RWPE1 (cell line): Measurements from ENCODE around the gene NXNL1.
"Not testable (repeated sequence)": the region's sequence is repeated elsewhere in the genome, so short reads cannot be mapped to it uniquely, and the experiment has no call there.

ENCODE experiments used
- CTCF ChIA-PET: fragments of 350-600 bp; sonication (Branson Sonifier 250); formaldehyde crosslinking; extraction: SDS; loops from one replicate; lab custom pipeline; 2021; lab: Yijun Ruan, JAX
- POLR2A ChIA-PET: fragments of 400-600 bp; formaldehyde crosslinking; extraction: SDS; loops from one replicate; lab custom pipeline; 2020; ENCODE audit warnings: antibody characterized with exemption; ENCODE audit not compliant: low non-redundant PET; lab: Yijun Ruan, JAX
- DNase-seq: peaks from one replicate; pipeline ENCODE4 v3.0.0; 2012; ENCODE audit warnings: low spot score
- H3K27ac ChIP-seq: fragments of 450-650 bp; 2 replicates; pipeline ENCODE4 v1.5.1; 2017
- TF ChIP-seq, protein P1 (sequence below): fragments of 450-650 bp; conservative IDR thresholded peaks from 2 replicates; pipeline ENCODE4 v1.5.1; 2017; ENCODE audit warnings: low read depth, mild to moderate bottlenecking

The NXNL1 gene

DNA sequence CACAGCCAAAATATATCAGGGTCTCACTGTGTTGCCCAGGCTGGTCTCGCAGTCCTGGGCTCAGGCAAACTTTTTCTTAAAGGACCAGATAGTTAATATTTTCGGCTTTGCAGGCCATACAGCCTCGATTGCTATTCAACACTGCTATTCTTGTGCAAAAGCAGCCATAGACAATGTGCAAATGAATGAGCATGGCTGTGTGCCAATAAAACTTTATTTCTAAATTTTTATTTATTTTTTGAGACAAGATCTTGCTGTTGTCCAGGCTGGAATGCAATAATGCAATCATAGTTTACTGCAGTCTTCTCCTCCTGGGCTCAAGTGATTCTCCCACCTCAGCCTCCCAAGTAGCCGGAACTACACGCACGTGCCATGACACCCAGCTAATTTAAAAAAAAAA is 42.5 kb upstream of the NXNL1 start:
- ChIA-PET POLR2A (no interaction called here), CTCF (interaction anchor here (0.6 kb wide), 1 partner anchor 62 kb away, joined by 3 read pairs; no protein-coding TSS in a partner anchor)
- TF ChIP-seq, protein P1, sequence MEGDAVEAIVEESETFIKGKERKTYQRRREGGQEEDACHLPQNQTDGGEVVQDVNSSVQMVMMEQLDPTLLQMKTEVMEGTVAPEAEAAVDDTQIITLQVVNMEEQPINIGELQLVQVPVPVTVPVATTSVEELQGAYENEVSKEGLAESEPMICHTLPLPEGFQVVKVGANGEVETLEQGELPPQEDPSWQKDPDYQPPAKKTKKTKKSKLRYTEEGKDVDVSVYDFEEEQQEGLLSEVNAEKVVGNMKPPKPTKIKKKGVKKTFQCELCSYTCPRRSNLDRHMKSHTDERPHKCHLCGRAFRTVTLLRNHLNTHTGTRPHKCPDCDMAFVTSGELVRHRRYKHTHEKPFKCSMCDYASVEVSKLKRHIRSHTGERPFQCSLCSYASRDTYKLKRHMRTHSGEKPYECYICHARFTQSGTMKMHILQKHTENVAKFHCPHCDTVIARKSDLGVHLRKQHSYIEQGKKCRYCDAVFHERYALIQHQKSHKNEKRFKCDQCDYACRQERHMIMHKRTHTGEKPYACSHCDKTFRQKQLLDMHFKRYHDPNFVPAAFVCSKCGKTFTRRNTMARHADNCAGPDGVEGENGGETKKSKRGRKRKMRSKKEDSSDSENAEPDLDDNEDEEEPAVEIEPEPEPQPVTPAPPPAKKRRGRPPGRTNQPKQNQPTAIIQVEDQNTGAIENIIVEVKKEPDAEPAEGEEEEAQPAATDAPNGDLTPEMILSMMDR, result no peak
- peak overlapping the region; percentile 98 for H3K27ac ChIP-seq
- no peak for DNase-seq

DNA sequence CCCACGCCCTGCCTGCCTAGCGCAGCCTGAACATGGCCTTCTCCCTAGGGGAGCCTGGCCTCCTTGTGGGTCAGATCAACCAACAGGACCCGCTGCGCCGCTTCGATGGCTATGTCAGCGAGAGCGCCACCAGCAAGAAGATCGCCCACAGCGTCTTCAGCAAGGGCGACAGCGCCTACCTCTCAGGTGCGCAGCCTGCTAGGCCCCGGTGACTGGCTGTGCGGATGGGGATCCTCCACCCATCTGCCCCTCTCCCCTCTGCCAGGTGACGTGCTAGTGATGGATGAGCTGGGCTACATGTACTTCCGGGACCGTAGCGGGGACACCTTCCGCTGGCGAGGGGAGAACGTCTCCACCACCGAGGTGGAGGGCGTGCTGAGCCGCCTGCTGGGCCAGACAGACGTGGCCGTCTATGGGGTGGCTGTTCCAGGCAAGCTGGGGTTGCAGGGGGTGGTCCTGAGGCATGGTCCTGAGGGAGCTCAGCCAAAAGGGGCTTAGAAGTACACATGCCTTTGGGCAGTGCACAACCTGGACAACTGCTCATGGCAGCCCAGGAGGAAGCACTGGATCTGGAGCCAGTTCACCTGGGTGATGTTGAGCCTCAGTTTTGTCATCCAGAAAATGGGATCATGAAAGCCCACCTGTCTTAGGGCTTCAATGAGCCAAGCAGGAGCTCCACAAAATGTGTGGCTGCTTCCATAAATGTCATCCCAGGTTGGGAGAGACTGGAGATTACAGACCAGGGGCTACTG is 39.9 kb upstream of the NXNL1 start:
- ChIA-PET POLR2A (interaction anchor here (0.5 kb wide), 1 partner anchor 215 kb away, joined by 3 read pairs; no protein-coding TSS in a partner anchor), CTCF (interaction anchor here (0.5 kb wide), 1 partner anchor 50 kb away, joined by 3 read pairs; no protein-coding TSS in a partner anchor)
- peak overlapping the region; percentile 66 for H3K27ac ChIP-seq
- TF ChIP-seq, protein P1, result no peak
- no peak for DNase-seq

DNA sequence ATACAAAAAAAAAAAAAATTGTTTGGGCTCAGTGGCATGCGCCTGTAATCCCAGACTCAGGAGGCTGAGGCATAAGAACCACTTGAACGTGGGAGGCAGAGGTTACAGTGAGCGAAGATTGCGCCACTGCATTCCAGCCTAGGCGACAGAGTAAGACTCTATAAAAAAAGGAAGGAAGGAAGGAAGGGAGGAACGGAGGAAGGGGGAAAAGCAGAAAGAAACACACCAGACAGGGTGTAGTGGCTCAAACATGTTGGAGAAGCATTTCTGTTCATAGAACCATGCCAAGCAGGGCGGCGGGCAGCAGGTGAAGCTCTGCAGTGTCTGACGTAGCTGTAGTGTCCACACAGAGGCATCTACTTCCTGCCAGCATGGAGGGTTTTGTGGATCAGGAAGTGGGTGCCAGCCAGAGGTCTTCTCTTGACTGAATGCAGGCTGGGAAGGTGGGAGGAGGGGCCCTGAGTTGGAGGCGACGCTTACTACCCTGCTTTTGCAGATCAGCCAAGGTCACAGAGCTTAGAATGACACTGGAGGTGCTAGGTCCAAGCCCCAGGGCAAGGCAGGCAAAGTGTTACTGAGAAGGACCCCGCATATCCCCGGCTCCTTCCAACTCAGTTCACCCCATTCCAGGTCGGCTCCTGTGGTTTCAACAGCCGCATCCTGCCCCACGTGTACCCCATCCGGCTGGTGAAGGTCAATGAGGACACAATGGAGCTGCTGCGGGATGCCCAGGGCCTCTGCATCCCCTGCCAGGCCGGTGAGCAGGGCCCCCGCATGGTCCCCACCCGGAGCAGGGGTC is 39.1 kb upstream of the NXNL1 start:
- no peak for DNase-seq
- ChIA-PET CTCF (interaction anchor here (0.5 kb wide), 1 partner anchor 49 kb away, joined by 3 read pairs; no protein-coding TSS in a partner anchor), POLR2A (interaction anchor here (0.6 kb wide), 1 partner anchor 318 kb away, joined by 12 read pairs; no protein-coding TSS in a partner anchor)
- H3K27ac ChIP-seq, result peak overlapping the region; percentile 66
- TF ChIP-seq, protein P1, result no peak

DNA sequence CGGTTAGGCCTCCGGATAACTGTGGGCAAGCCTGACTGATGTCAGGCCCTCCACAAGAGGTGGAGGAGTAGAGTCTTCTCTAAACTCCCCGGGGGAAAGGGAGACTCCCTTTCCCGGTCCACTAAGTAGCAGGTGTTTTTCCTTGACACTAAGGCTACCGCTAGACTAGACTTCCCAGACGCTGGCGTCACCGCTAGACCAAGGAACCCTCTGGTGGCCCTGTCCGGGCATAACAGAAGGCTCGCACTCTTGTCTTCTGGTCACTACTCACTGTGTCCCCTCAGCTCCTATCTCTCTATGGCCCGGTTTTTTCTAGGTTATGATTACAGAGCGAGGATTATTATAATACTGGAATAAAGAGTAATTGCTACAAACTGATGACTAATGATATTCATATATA is 38.3 kb upstream of the NXNL1 start:
- DNase-seq, CTCF ChIA-PET, POLR2A ChIA-PET: not testable (repeated sequence)
- peak overlapping the region; percentile 66 for H3K27ac ChIP-seq

DNA sequence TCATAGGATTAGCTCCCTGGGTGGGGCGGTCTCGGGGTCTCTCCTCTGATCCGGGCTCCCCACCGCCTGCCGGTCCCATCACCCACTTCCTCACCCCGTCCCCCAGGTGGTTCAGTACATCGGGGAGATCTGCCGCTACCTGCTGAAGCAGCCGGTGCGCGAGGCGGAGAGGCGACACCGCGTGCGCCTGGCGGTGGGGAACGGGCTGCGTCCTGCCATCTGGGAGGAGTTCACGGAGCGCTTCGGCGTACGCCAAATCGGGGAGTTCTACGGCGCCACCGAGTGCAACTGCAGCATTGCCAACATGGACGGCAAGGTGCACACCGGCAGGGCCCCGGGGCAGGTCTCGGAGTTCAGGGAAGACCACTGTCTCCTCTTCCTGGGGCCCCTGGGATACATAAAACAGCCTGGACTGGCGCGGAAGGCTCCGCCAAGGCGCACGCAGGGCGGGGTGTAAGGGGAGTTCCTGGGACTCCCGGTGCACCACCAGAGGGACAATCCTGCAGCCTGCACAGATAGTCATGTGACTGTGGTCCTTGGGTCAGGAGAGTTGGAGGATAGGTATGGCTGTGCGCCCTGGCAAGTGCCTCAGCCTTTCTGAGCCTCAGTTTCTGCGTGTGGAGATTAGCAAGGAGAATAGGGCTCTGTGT is 36.5 kb upstream of the NXNL1 start:
- POLR2A ChIA-PET, result no interaction called here
- peak overlapping the region; percentile 27; the same call in 1 of the 2 replicates for H3K27ac ChIP-seq
- CTCF ChIA-PET, result interaction anchor here (0.6 to 1.6 kb wide), 3 partner anchors 8 to 612 kb away, joined by 3 to 10 read pairs (median 6); no protein-coding TSS in a partner anchor
- TF ChIP-seq, protein P1, result no peak
- DNase-seq, result no peak

DNA sequence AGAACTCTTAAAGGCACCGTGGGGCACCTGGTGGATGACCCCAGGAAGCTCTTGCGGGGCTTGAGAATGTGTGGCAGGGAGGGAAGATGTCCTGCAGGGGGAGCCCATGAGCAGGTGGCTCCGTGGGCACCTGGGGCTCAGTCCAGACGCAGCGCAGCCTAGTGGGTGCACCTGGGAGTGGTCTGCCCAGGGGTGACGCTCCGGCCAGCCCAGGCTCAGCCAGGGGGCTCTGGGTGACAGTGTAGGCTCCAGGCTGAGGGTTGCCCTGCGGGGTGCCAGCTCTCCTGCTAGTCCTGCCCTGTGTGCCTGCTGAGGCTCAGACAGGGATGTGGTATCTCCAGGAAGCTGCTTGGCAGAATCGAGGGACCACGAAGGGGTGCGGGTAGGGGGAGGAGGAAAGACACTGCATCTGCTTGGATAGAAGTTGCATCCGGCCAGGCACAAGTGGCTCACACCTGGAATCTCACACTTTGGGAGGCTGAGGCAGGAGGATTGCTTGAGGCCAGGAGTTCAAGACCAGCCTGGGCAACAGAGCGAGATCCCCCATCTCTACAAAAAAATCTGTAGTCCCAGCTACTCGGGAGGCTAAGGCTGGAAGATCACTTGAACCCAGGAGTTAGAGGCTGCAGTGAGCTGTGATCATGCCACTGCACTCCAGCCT is 35.7 kb upstream of the NXNL1 start:
- CTCF ChIA-PET, result interaction anchor here (0.6 to 1.6 kb wide), 22 partner anchors 9 to 736 kb away, joined by 3 to 12 read pairs (median 4); no protein-coding TSS in a partner anchor
- peak overlapping the region; percentile 27 for H3K27ac ChIP-seq
- POLR2A ChIA-PET, result no interaction called here

More for the DNA sequence above, 35.7 kb upstream of the NXNL1 start:
- TF ChIP-seq, protein P1, result peak; percentile 94
- DNase-seq, result peak; percentile 66
